Measurements from ENCODE around the gene EFCAB6.

Gene EFCAB6

GRCh38 chr22:43819421-43819921 lies 7.4 kb upstream of the EFCAB6 start:
- WGBS, 2 donors (ENCODE audit: extremely low coverage in 2 of 2, insufficient read length in 2 of 2, insufficient replicate concordance in 1 of 2): no CpG with 5 or more reads among the region's 12 CpGs
- Histone ChIP-seq H2AFZ (ENCODE audit: low read length) (no peak overlapping the region), H3K4ac (ENCODE audit: low read length) (no peak overlapping the region), H3K79me1 (ENCODE audit: low read depth, low read length) (peaks cover 2% of the 10 kb centered on the region), H4K8ac (ENCODE audit: low read depth, low read length) (no peak overlapping the region), H3K27ac (replicated peaks; ENCODE audit: low read length) (no peak overlapping the region), H3K14ac (ENCODE audit: low read length) (no peak overlapping the region), H3K23ac (ENCODE audit: low read depth, low read length, poor library complexity) (no peak overlapping the region), H3K36me3 (replicated peaks in 1 of 2; ENCODE audit: control insufficient read depth in 2 of 2, insufficient read depth in 2 of 2, low read length in 2 of 2) (peaks cover 0 to 8% of the 10 kb centered on the region in 2 donors), H3K4me3 (ENCODE audit: low read length in 2 of 2) (peak overlapping the region in 1 of 2 donors; percentile 1), H2BK5ac (ENCODE audit: low read length) (no peak overlapping the region), H2BK15ac (ENCODE audit: low read length) (no peak overlapping the region), H3K4me1 (ENCODE audit: control insufficient read depth in 2 of 2, insufficient read depth in 1 of 2, low read depth in 1 of 2, low read length in 2 of 2) (peaks cover 3 to 11% of the 10 kb centered on the region in 2 donors), H2BK12ac (ENCODE audit: low read length) (no peak overlapping the region), H3K9me3 (replicated peaks in 1 of 2; ENCODE audit: control insufficient read depth in 2 of 2, insufficient read depth in 1 of 2, low read depth in 1 of 2, low read length in 2 of 2) (peaks cover 0 to 6% of the 10 kb centered on the region in 2 donors), H4K91ac (ENCODE audit: low read depth, low read length, poor library complexity) (no peak overlapping the region), H2AK5ac (ENCODE audit: low read depth, low read length) (no peak overlapping the region), H3K4me2 (ENCODE audit: insufficient read depth, low read length, poor library complexity, severe bottlenecking) (no peak overlapping the region), H3K18ac (ENCODE audit: low read length) (no peak overlapping the region), H3K27me3 (ENCODE audit: control insufficient read depth in 3 of 3, insufficient read depth in 3 of 3, low read depth in 1 of 3, low read length in 3 of 3) (no peaks in the 10 kb centered on the region), H2BK120ac (ENCODE audit: low read depth, low read length) (no peak overlapping the region), H3K9ac (ENCODE audit: low read depth, low read length, poor library complexity) (no peak overlapping the region)
- DNase-seq (ENCODE audit: low spot score): no peak

GRCh38 chr22:43818981-43819380 lies 6.9 kb upstream of the EFCAB6 start:
- no peak overlapping the region for H2BK120ac ChIP-seq (ENCODE audit: low read depth, low read length)
- H3K79me1 ChIP-seq (ENCODE audit: low read depth, low read length): peaks cover 2% of the 10 kb centered on the region
- no CpG with 5 or more reads among the region's 11 CpGs for WGBS, 2 donors (ENCODE audit: extremely low coverage in 2 of 2, insufficient read length in 2 of 2, insufficient replicate concordance in 1 of 2)
- DNase-seq (ENCODE audit: low spot score): no peak
- no peak overlapping the region for H3K18ac ChIP-seq (ENCODE audit: low read length)
- no peak overlapping the region for H3K23ac ChIP-seq (ENCODE audit: low read depth, low read length, poor library complexity)
- H2AFZ ChIP-seq (ENCODE audit: low read length): no peak overlapping the region
- no peak overlapping the region for H3K4ac ChIP-seq (ENCODE audit: low read length)
- H4K8ac ChIP-seq (ENCODE audit: low read depth, low read length): no peak overlapping the region
- peaks cover 0 to 6% of the 10 kb centered on the region in 2 donors for H3K9me3 ChIP-seq (replicated peaks in 1 of 2; ENCODE audit: control insufficient read depth in 2 of 2, insufficient read depth in 1 of 2, low read depth in 1 of 2, low read length in 2 of 2)
- H3K4me3 ChIP-seq (ENCODE audit: low read length in 2 of 2): peak overlapping the region in 1 of 2 donors; percentile 1
- no peak overlapping the region for H2BK5ac ChIP-seq (ENCODE audit: low read length)
- peaks cover 3 to 11% of the 10 kb centered on the region in 2 donors for H3K4me1 ChIP-seq (ENCODE audit: control insufficient read depth in 2 of 2, insufficient read depth in 1 of 2, low read depth in 1 of 2, low read length in 2 of 2)
- H3K9ac ChIP-seq (ENCODE audit: low read depth, low read length, poor library complexity): no peak overlapping the region
- no peak overlapping the region for H4K91ac ChIP-seq (ENCODE audit: low read depth, low read length, poor library complexity)
- no peak overlapping the region for H2AK5ac ChIP-seq (ENCODE audit: low read depth, low read length)
- peaks cover 1 to 11% of the 10 kb centered on the region in 2 donors for H3K36me3 ChIP-seq (replicated peaks in 1 of 2; ENCODE audit: control insufficient read depth in 2 of 2, insufficient read depth in 2 of 2, low read length in 2 of 2)
- no peaks in the 10 kb centered on the region for H3K27me3 ChIP-seq (ENCODE audit: control insufficient read depth in 3 of 3, insufficient read depth in 3 of 3, low read depth in 1 of 3, low read length in 3 of 3)
- H3K4me2 ChIP-seq (ENCODE audit: insufficient read depth, low read length, poor library complexity, severe bottlenecking): no peak overlapping the region
- no peak overlapping the region for H2BK15ac ChIP-seq (ENCODE audit: low read length)
- no peak overlapping the region for H2BK12ac ChIP-seq (ENCODE audit: low read length)
- H3K14ac ChIP-seq (ENCODE audit: low read length): no peak overlapping the region
- H3K27ac ChIP-seq (replicated peaks; ENCODE audit: low read length): no peak overlapping the region

- Histone ChIP-seq H2AFZ (ENCODE audit: low read length) (no peak overlapping the region), H3K9ac (ENCODE audit: low read depth, low read length, poor library complexity) (no peak overlapping the region), H3K36me3 (replicated peaks in 1 of 2; ENCODE audit: control insufficient read depth in 2 of 2, insufficient read depth in 2 of 2, low read length in 2 of 2) (peaks cover 1 to 11% of the 10 kb centered on the region in 2 donors), H3K9me3 (replicated peaks in 1 of 2; ENCODE audit: control insufficient read depth in 2 of 2, insufficient read depth in 1 of 2, low read depth in 1 of 2, low read length in 2 of 2) (peaks cover 0 to 6% of the 10 kb centered on the region in 2 donors), H4K8ac (ENCODE audit: low read depth, low read length) (no peak overlapping the region), H3K27ac (replicated peaks; ENCODE audit: low read length) (no peak overlapping the region), H3K14ac (ENCODE audit: low read length) (no peak overlapping the region), H3K27me3 (ENCODE audit: control insufficient read depth in 3 of 3, insufficient read depth in 3 of 3, low read depth in 1 of 3, low read length in 3 of 3) (no peaks in the 10 kb centered on the region), H3K23ac (ENCODE audit: low read depth, low read length, poor library complexity) (no peak overlapping the region), H3K4me2 (ENCODE audit: insufficient read depth, low read length, poor library complexity, severe bottlenecking) (no peak overlapping the region), H3K79me1 (ENCODE audit: low read depth, low read length) (peaks cover 8% of the 10 kb centered on the region), H2AK5ac (ENCODE audit: low read depth, low read length) (no peak overlapping the region), H2BK120ac (ENCODE audit: low read depth, low read length) (no peak overlapping the region), H4K91ac (ENCODE audit: low read depth, low read length, poor library complexity) (no peak overlapping the region), H2BK15ac (ENCODE audit: low read length) (no peak overlapping the region), H2BK12ac (ENCODE audit: low read length) (no peak overlapping the region), H2BK5ac (ENCODE audit: low read length) (no peak overlapping the region), H3K4me1 (ENCODE audit: control insufficient read depth in 2 of 2, insufficient read depth in 1 of 2, low read depth in 1 of 2, low read length in 2 of 2) (peaks cover 7 to 10% of the 10 kb centered on the region in 2 donors), H3K4me3 (ENCODE audit: low read length in 2 of 2) (no peak overlapping the region), H3K4ac (ENCODE audit: low read length) (no peak overlapping the region), H3K18ac (ENCODE audit: low read length) (no peak overlapping the region)
- no CpG with 5 or more reads among the region's 9 CpGs for WGBS, 2 donors (ENCODE audit: extremely low coverage in 2 of 2, insufficient read length in 2 of 2, insufficient replicate concordance in 1 of 2)
- no peak for DNase-seq (ENCODE audit: low spot score)
Observed at GRCh38 chr22:43817402-43817801, 5.3 kb upstream of the EFCAB6 start.

DNA sequence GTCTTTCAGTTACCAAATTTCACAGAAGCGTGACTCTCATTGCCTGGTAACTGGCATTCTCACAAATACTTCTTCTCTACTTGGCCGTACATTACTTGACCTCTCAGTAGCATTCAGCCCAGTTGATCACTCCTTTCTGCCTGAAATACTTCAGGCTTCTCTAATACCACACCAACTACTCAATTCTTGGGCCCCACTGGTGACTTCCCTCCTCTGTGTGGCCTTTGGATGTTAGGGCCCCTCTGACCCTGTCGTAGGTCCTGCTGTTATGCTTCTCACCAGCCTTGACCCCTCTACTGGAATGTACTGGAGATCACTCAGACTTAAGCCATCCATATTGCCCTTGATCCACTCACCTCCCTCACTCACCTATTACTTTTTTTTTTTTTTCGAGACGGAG lies 2.2 kb upstream of the EFCAB6 start:
- Histone ChIP-seq H4K91ac (ENCODE audit: low read depth, low read length, poor library complexity) (no peak overlapping the region), H3K4me2 (ENCODE audit: insufficient read depth, low read length, poor library complexity, severe bottlenecking) (no peak overlapping the region), H3K27me3 (ENCODE audit: control insufficient read depth in 3 of 3, insufficient read depth in 3 of 3, low read depth in 1 of 3, low read length in 3 of 3) (no peaks in the 10 kb centered on the region), H3K23ac (ENCODE audit: low read depth, low read length, poor library complexity) (no peak overlapping the region), H3K9me3 (replicated peaks in 1 of 2; ENCODE audit: control insufficient read depth in 2 of 2, insufficient read depth in 1 of 2, low read depth in 1 of 2, low read length in 2 of 2) (no peaks in the 10 kb centered on the region), H2BK15ac (ENCODE audit: low read length) (no peak overlapping the region), H3K4me1 (ENCODE audit: control insufficient read depth in 2 of 2, insufficient read depth in 1 of 2, low read depth in 1 of 2, low read length in 2 of 2) (peaks cover 7 to 13% of the 10 kb centered on the region in 2 donors), H3K4ac (ENCODE audit: low read length) (no peak overlapping the region), H4K8ac (ENCODE audit: low read depth, low read length) (no peak overlapping the region), H3K9ac (ENCODE audit: low read depth, low read length, poor library complexity) (no peak overlapping the region), H2AK5ac (ENCODE audit: low read depth, low read length) (no peak overlapping the region), H2BK5ac (ENCODE audit: low read length) (no peak overlapping the region), H3K79me1 (ENCODE audit: low read depth, low read length) (peaks cover 6% of the 10 kb centered on the region), H3K4me3 (ENCODE audit: low read length in 2 of 2) (no peak overlapping the region), H2BK120ac (ENCODE audit: low read depth, low read length) (no peak overlapping the region), H3K18ac (ENCODE audit: low read length) (no peak overlapping the region), H2BK12ac (ENCODE audit: low read length) (no peak overlapping the region), H3K14ac (ENCODE audit: low read length) (no peak overlapping the region), H3K36me3 (replicated peaks in 1 of 2; ENCODE audit: control insufficient read depth in 2 of 2, insufficient read depth in 2 of 2, low read length in 2 of 2) (peaks cover 1 to 11% of the 10 kb centered on the region in 2 donors), H2AFZ (ENCODE audit: low read length) (no peak overlapping the region), H3K27ac (replicated peaks; ENCODE audit: low read length) (no peak overlapping the region)
- no CpG with 5 or more reads among the region's 5 CpGs for WGBS, 2 donors (ENCODE audit: extremely low coverage in 2 of 2, insufficient read length in 2 of 2, insufficient replicate concordance in 1 of 2)
- no peak for DNase-seq (ENCODE audit: low spot score)

Measured in neuronal stem cell (in vitro differentiated cells).